Measurements from ENCODE around the gene CADPS2.

DNA sequence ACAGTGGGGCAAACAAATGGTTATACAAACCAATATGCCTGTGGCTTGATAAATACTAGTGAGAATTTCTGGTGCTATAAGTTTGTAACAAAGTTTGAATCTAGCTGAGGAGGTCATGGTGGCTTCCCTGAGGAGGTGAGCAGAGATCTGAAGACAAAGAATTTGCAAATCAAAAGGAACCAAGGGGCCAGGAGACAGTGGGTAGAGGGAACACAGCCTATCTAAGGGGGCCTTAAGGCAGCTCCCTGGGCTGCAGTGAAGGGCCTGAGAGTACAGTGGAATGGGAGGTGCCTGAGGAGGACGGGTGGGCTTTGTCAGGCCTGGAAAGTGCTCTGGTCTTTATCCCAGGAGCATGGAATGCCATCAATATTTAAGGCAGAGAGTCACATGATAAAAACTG is 209.1 kb downstream of the CADPS2 start:
- TF ChIP-seq, protein P1, sequence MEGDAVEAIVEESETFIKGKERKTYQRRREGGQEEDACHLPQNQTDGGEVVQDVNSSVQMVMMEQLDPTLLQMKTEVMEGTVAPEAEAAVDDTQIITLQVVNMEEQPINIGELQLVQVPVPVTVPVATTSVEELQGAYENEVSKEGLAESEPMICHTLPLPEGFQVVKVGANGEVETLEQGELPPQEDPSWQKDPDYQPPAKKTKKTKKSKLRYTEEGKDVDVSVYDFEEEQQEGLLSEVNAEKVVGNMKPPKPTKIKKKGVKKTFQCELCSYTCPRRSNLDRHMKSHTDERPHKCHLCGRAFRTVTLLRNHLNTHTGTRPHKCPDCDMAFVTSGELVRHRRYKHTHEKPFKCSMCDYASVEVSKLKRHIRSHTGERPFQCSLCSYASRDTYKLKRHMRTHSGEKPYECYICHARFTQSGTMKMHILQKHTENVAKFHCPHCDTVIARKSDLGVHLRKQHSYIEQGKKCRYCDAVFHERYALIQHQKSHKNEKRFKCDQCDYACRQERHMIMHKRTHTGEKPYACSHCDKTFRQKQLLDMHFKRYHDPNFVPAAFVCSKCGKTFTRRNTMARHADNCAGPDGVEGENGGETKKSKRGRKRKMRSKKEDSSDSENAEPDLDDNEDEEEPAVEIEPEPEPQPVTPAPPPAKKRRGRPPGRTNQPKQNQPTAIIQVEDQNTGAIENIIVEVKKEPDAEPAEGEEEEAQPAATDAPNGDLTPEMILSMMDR (conservative IDR thresholded peaks at IDR 0.05 in 1 of 2, IDR thresholded peaks at IDR 0.05 in 1 of 2; ENCODE audit: low read depth in 1 of 2, low read length in 2 of 2) = no peak
- no peak for TF ChIP-seq EZH2 (IDR thresholded peaks at IDR 0.05; ENCODE audit: low read length, missing control alignments)
